Activated naive CD4-positive, alpha-beta T cell treated with anti-CD3 and anti-CD28 coated beads for 36 hours (primary cell): ENCODE results near the gene HOXD10. TPM values are rescaled to one million over a fixed set of nuclear protein-coding genes. Genes with fewer than 3 reads are reported as not detected.

Experiments
- CTCF ChIA-PET: fragments of 350-600 bp; sonication (Branson Sonifier 250); formaldehyde crosslinking; loops from one replicate; lab custom pipeline; 2021; ENCODE audit warnings: antibody characterized with exemption; lab: Charles Lee
- DNase-seq: peaks from one replicate; pipeline ENCODE4 v3.0.0-alpha.2; 2020
- H3K27ac Mint-ChIP-seq: one replicate; pipeline ENCODE4 v1.8.0; 2021; ENCODE audit warnings: mild to moderate bottlenecking, mixed read lengths
- H3K27me3 Mint-ChIP-seq: one replicate; pipeline ENCODE4 v1.8.0; 2021; ENCODE audit warnings: low read depth, mixed read lengths
- H3K36me3 Mint-ChIP-seq: one replicate; pipeline ENCODE4 v1.8.0; 2021; ENCODE audit warnings: low read depth, mixed read lengths
- H3K4me1 Mint-ChIP-seq: one replicate; pipeline ENCODE4 v1.8.0; 2021; ENCODE audit warnings: low read depth, mixed read lengths
- H3K4me3 Mint-ChIP-seq: one replicate; pipeline ENCODE4 v1.8.0; 2021; ENCODE audit warnings: mild to moderate bottlenecking, moderate library complexity, mixed read lengths
- H3K9me3 Mint-ChIP-seq: one replicate; pipeline ENCODE4 v1.8.0; 2021; ENCODE audit warnings: mixed read lengths
- intact Hi-C: fragments of 100-400 bp; cut with micrococcal nuclease; formaldehyde crosslinking; loops from one replicate; pipeline ENCODE4 v1.15.1; 2023
- total RNA-seq, 2 experiments: library from RNA; stranded (reverse); gene quantifications; one replicate each; pipeline ENCODE4 v1.2.3, GENCODE V29; 2021

HOXD10 gene
- total RNA-seq, 2 experiments from 2014 or later, result not detected

DNA sequence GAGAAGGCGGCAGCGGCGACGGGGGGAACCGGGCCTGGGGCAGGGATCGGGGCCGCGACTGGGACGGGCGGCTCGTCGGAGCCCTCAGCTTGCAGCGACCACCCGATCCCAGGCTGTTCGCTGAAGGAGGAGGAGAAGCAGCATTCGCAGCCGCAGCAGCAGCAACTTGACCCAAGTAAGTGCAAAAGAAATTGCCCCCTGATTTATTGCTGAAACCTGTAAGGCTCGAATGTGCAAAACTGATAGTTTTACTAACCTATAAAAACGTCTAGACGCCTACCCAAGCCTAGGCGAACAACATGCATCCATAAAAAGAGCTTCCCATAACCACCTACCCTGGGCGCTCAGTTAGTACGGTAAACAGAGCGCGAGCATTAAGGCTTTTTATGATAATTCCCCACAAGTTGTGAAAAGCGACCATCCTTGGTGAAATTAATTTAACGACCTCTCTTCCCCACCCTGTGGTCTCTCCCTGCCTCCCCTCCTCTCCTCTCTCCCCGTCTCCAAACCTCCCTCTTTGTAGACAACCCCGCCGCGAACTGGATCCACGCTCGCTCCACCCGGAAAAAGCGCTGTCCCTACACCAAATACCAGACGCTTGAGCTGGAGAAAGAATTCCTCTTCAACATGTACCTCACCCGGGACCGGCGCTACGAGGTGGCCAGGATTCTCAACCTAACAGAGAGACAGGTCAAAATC, 7.0 kb downstream of the HOXD10 start:
- Mint-ChIP-seq H3K4me1 (peaks cover 19% of the 10 kb centered on the region), H3K9me3 (peaks cover 1% of the 10 kb centered on the region), H3K4me3 (peak overlapping the region; percentile 21), H3K36me3 (no peaks in the 10 kb centered on the region), H3K27me3 (peaks cover 75% of the 10 kb centered on the region), H3K27ac (no peak overlapping the region)
- no peak for DNase-seq
- CTCF ChIA-PET, result interaction anchor here (0.8 kb wide), 1 partner anchor 27 kb away, joined by 3 read pairs; no protein-coding TSS in a partner anchor
- intact Hi-C loops, result loop anchor here (5.0 kb wide), 2 partner anchors 36 to 39 kb away; no protein-coding TSS in a partner anchor

DNA sequence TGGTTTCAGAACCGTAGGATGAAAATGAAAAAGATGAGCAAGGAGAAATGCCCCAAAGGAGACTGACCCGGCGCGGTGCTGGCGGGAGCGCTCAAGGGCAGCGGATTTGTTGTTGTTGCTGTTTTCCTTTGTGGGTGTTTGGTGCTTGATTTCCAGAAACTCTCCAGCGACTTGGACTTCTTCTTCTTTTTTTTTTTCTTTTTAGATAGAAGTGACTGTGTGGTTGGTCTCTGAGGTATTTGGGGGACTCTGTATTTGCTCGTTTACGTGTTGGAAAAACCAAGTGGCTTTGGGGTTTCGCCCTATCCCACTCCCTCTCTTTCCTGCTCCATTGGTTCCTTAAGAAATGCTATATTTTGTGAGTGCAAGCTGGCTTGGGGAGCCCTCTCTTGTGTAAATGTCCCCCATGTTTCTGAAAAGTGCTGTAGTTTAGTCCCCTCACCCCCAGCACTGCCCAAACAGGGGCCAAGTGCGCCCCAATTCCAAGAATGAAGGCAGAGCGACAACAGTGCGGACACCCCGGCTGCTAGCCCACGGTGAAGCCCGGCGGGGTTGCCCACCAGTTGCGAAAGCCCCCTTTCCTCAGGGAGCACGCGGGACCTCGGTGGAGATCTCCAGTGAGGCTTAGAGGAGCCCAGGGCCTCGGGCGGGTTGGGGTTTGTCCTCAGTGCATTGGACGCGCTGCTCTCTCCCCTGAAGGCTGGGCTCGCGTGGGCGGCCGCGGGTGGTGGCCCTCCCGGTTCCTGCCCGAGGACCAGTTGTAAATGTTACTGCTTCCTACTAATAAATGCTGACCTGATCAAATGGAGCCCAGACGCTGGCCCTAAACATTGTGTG, 7.8 kb downstream of the HOXD10 start:
- intact Hi-C loops, result loop anchor here (5.0 kb wide), 2 partner anchors 37 to 38 kb away; no protein-coding TSS in a partner anchor
- H3K9me3 Mint-ChIP-seq, result no peaks in the 10 kb centered on the region
- no peak for DNase-seq
- CTCF ChIA-PET, result interaction anchor here (0.8 kb wide), 1 partner anchor 28 kb away, joined by 3 read pairs; no protein-coding TSS in a partner anchor
- H3K4me3 Mint-ChIP-seq, result no peak overlapping the region
- peaks cover 21% of the 10 kb centered on the region for H3K4me1 Mint-ChIP-seq
- H3K27me3 Mint-ChIP-seq, result peaks cover 75% of the 10 kb centered on the region
- H3K36me3 Mint-ChIP-seq, result no peaks in the 10 kb centered on the region
- H3K27ac Mint-ChIP-seq, result no peak overlapping the region

DNA sequence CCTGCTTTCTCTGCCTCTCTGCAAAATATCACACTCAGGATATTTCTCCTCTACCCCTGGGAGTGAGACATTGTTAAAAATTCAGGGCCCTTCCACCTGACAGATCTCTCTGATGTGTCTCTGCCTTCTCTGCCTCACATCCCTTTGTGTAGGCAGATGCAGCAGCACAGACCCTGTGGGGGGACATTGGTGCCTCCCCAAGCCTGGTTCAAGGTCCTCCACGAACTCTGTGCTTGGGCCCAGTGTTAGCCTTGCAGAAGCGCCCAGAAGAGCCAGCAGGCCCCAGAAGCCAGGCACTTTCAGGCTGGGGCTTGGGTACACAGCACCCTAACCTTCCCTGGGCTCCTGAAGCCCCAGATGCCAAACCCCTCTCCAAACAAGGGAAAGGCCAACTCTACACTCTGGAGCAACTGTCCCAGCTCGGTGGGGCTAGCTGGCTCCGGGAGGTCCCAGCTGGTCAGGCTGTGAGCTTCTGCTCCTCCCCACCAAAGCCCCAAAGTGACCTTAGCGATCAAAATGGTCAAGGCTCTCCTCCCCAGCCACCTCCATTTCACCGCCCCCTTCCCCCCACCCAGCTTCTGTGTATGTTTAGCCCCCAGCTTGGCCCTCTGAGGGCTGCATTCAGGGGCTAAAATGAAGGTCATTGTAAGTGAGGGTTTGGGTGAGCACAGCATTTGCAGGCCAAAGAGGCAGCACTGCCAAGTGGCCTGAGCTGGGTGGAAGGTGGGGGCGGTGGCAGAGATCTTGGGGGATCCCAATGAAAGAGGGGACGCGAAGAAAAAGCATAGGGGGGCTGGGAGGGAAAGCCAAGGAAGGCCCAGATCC, 8.6 kb downstream of the HOXD10 start:
- no peaks in the 10 kb centered on the region for H3K36me3 Mint-ChIP-seq
- peaks cover 21% of the 10 kb centered on the region for H3K4me1 Mint-ChIP-seq
- H3K4me3 Mint-ChIP-seq, result no peak overlapping the region
- CTCF ChIA-PET, result interaction anchor here (1.4 to 4.4 kb wide), 6 partner anchors 16 to 1023 kb away, joined by 3 to 54 read pairs (median 15); no protein-coding TSS in a partner anchor
- H3K9me3 Mint-ChIP-seq, result no peaks in the 10 kb centered on the region
- peaks cover 67% of the 10 kb centered on the region for H3K27me3 Mint-ChIP-seq
- no peak for DNase-seq
- no peak overlapping the region for H3K27ac Mint-ChIP-seq
- intact Hi-C loops, result loop anchor here (5.0 kb wide), 2 partner anchors 37 to 38 kb away; no protein-coding TSS in a partner anchor

DNA sequence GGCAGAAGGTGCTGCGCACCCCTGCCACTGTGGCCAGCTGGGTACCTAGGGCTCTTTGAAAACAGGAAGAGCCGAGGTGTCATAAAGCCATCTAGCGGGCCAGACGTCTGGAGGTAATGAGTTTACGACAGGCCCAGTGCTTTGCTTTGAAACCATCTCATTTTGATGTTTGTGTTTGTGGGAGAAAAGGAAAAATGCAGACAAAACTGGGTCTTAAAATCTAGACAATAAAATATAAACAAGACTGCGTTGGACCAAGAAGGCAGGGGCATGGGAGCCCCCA, 9.1 kb downstream of the HOXD10 start:
- no peak for DNase-seq
- Mint-ChIP-seq H3K36me3 (no peaks in the 10 kb centered on the region), H3K4me3 (no peak overlapping the region), H3K27me3 (peaks cover 63% of the 10 kb centered on the region), H3K27ac (no peak overlapping the region), H3K9me3 (no peaks in the 10 kb centered on the region), H3K4me1 (peaks cover 21% of the 10 kb centered on the region)
- CTCF ChIA-PET, result interaction anchor here (1.4 to 4.4 kb wide), 8 partner anchors 15 to 1023 kb away, joined by 3 to 54 read pairs (median 12); no protein-coding TSS in a partner anchor
- intact Hi-C loops, result no loop called here

DNA sequence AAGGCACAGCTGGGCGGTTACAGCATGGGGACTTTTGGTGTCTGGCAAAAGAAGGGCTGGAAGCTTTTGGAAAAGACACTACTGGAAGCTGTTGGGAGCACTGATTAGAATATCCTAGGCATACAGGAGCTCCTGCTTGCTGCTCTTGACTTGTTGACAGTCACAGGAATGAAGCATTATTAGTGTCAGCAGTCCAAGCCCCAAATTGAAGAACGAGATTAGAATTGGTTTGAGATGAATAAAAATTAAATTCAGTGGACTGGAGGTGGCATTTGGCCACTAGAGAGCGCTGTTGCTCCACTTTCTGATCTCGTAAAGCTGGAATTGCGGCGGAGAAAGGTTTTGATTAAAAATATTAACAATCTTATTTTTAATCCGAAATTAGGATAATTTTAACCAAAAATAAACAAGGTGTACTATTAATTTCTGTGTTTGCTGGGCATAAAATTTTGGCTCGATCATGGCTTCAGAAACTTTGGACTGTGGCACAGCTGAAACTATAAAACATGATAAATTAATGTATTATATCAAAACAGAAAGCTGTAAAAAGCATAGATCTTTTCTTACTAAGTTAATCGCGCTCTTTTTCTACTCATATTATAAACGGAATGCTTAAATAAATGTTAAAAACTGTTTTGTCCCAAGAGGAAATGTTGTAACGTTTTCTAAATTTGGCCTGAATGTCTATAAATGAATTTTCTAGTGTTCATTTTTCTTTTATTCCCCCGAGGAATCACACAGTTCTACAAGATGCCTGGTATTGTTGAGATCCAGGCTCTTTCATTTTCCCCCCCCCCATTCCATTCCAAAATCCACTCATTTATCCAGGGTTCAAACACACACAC, 10.6 kb downstream of the HOXD10 start:
- H3K27ac Mint-ChIP-seq, result no peak overlapping the region
- no peaks in the 10 kb centered on the region for H3K36me3 Mint-ChIP-seq
- H3K9me3 Mint-ChIP-seq, result no peaks in the 10 kb centered on the region
- H3K4me1 Mint-ChIP-seq, result peaks cover 25% of the 10 kb centered on the region
- intact Hi-C loops, result loop anchor here (1.0 kb wide), 5 partner anchors 328 to 1022 kb away; no protein-coding TSS in a partner anchor
- CTCF ChIA-PET, result interaction anchor here (0.5 to 4.4 kb wide), 41 partner anchors 9 to 1030 kb away, joined by 3 to 54 read pairs (median 4); partner anchors contain the start of gene HOXD4
- peak; percentile 81 for DNase-seq
- no peak overlapping the region for H3K4me3 Mint-ChIP-seq
- peaks cover 68% of the 10 kb centered on the region for H3K27me3 Mint-ChIP-seq

- Mint-ChIP-seq H3K9me3 (no peaks in the 10 kb centered on the region), H3K27me3 (peaks cover 70% of the 10 kb centered on the region), H3K27ac (no peak overlapping the region), H3K4me3 (no peak overlapping the region), H3K36me3 (no peaks in the 10 kb centered on the region), H3K4me1 (peaks cover 27% of the 10 kb centered on the region)
- CTCF ChIA-PET, result interaction anchor here (0.6 to 4.4 kb wide), 22 partner anchors 11 to 1021 kb away, joined by 3 to 54 read pairs (median 4); partner anchors contain the start of gene HOXD4
- DNase-seq, result no peak
- intact Hi-C loops, result loop anchor here (1.0 to 2.0 kb wide), 6 partner anchors 17 to 1022 kb away; no protein-coding TSS in a partner anchor
These were observed 11.1 kb downstream of the HOXD10 start for GRCh38 chr2:176127774-176128072.

DNA sequence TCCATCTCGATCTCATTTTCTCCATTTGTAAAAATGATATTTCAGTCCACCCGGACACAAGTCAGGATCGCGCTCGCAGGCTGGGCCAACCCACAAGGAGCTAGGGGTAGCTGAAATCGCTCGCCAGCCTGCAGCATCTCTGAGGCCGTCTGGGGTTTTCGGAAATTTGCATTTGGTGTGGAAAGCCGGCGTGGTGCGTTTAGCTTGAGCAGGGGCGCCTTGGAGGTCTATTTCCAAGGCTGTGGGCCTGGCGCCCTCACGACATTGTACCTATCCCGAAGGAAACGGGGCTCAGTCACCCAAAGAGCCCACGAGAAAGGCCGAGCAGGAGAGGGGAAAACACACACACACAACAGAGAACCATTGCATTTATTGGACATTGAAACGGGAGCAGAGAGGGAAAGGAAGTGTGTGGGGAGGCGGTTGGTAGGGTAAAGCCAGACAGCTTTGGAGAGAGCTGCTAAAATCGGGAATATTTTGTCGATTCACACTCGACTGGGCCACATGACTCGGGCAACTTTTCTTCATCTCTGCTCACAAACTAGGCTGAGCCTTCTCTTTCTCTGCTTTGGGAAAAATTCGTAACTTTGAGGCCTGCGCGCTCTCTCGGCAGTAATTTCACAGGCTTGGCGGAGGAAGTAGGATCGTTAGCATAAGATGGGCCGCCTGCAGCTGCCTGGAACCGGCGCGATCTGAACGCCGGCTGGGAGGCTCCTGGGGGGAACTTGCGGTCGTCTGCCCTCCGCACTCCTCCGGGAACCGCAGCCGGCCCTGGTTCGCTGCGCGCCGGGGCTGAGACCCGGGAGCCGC, 11.8 kb downstream of the HOXD10 start:
- DNase-seq, result no peak
- intact Hi-C loops, result loop anchor here (2.0 kb wide), 1 partner anchor 18 kb away; no protein-coding TSS in a partner anchor
- Mint-ChIP-seq H3K27ac (peak overlapping the region; percentile 32), H3K4me1 (peaks cover 24% of the 10 kb centered on the region), H3K36me3 (no peaks in the 10 kb centered on the region), H3K9me3 (no peaks in the 10 kb centered on the region), H3K27me3 (peaks cover 76% of the 10 kb centered on the region), H3K4me3 (peak overlapping the region; percentile 33)
- CTCF ChIA-PET, result interaction anchor here (0.6 to 4.4 kb wide), 16 partner anchors 10 to 1020 kb away, joined by 3 to 54 read pairs (median 6); partner anchors contain the start of gene HOXD4

DNA sequence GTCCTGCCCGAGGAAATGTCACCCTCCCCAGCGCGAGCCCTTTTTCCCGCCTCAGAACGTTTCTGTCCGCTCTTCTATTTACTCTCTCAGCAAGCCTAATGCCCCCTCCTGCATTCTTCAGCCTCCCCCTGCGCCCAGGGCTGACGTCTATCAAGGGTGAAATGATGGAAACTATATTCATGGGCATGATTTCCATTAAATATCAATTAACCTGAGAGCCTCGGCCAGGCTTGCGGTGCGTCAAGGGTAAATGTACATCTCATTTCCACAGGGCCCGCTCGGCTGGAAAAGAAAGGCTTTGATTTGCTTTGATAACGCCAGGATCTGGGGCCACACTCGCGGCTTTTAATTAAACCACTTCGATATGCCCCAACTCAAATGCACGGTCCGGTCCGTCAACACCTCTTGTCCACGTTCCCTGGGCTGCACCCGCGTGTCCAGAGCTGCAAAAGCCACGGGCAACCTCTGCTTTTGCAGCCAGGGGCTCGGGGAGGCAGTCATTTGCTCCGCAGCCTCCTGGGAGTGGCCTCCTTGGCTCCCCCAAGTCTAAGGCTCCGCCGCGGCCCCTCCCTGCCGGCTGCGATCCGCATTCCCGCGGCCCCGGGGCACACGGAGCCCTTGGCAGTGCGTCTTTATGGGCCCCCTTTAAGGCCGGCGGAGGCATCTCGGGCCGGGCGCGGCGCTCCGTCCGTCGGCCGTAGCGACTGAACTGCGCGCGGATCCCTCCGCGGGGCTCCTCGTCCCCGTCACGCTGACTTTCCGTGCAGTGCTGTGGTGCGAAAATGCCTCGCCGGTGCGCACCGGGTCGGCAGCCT, 12.6 kb downstream of the HOXD10 start, which contains the start of gene HOXD8:
HOXD8 (plus strand) TSS at position 724 of the 815 bp plus-strand sequence. CDS start 662 bp downstream, outside the sequence.
- peaks cover 76% of the 10 kb centered on the region for H3K27me3 Mint-ChIP-seq
- CTCF ChIA-PET, result interaction anchor here (1.0 to 4.4 kb wide), 4 partner anchors 33 to 523 kb away, joined by 3 to 54 read pairs (median 27); no protein-coding TSS in a partner anchor
- H3K4me1 Mint-ChIP-seq, result peaks cover 18% of the 10 kb centered on the region
- no peaks in the 10 kb centered on the region for H3K9me3 Mint-ChIP-seq
- H3K4me3 Mint-ChIP-seq, result peak within 1 kb of the TSS; percentile 52
- H3K27ac Mint-ChIP-seq, result peak within 1 kb of the TSS; percentile 30
- no peak for DNase-seq
- H3K36me3 Mint-ChIP-seq, result no peaks in the 10 kb centered on the region
- intact Hi-C loops, result loop anchor here (2.0 kb wide), 1 partner anchor 18 kb away; no protein-coding TSS in a partner anchor

DNA sequence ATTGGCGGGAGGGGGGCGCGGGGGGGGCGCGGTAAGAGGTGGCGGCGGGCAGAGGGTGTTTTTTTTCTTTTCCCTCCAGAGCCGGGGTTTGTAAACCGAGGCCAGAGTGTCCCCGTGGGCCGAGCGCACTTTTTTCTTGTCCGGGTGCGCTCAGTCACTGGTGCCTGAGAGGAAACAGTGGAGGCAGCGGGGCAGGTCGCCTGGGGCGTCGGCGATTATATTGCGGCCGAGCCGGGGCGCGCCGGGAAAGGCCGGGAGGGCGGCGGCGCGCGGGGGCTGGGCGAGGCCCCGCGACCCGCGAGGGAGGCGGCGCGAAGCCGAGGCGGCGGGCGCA, 13.2 kb downstream of the HOXD10 start:
- DNase-seq, result no peak
- H3K4me3 Mint-ChIP-seq, result peak overlapping the region; percentile 33
- no peaks in the 10 kb centered on the region for H3K9me3 Mint-ChIP-seq
- H3K27me3 Mint-ChIP-seq, result peaks cover 76% of the 10 kb centered on the region
- intact Hi-C loops, result loop anchor here (1.0 to 5.0 kb wide), 4 partner anchors 9 to 685 kb away; no protein-coding TSS in a partner anchor
- H3K27ac Mint-ChIP-seq, result no peak overlapping the region
- peaks cover 18% of the 10 kb centered on the region for H3K4me1 Mint-ChIP-seq
- CTCF ChIA-PET, result interaction anchor here (1.0 to 2.2 kb wide), 4 partner anchors 11 to 522 kb away, joined by 3 to 11 read pairs (median 6); no protein-coding TSS in a partner anchor
- H3K36me3 Mint-ChIP-seq, result no peaks in the 10 kb centered on the region
